ENCODE data around the gene KRTAP17-1. TPM values are rescaled to one million over a fixed set of nuclear protein-coding genes. Genes with fewer than 3 reads are reported as not detected.

The KRTAP17-1 gene
- total RNA-seq, 2 experiments from 2014 or later = not detected

GRCh38 chr17:41339571-41340172, 24.2 kb upstream of the KRTAP17-1 start:
- POLR2A ChIA-PET = no interaction called here
- CTCF ChIA-PET = interaction anchor here (1.9 to 2.1 kb wide), 2 partner anchors 17 to 210 kb away, joined by 5 to 13 read pairs; no protein-coding TSS in a partner anchor
- Mint-ChIP-seq H3K4me3 (no peak overlapping the region), H3K4me1 (ENCODE audit: low read depth) (peaks cover 61% of the 10 kb centered on the region), H3K27ac (no peak overlapping the region), H3K36me3 (ENCODE audit: low read depth) (peaks cover 2% of the 10 kb centered on the region), H3K9me3 (peaks cover 8% of the 10 kb centered on the region), H3K27me3 (no peaks in the 10 kb centered on the region)
- intact Hi-C loops (cut with micrococcal nuclease) = loop anchor here (5.0 kb wide), 1 partner anchor 432 kb away; no protein-coding TSS in a partner anchor
- no peak for ATAC-seq
- no peak for DNase-seq
- TF ChIP-seq, protein P1, sequence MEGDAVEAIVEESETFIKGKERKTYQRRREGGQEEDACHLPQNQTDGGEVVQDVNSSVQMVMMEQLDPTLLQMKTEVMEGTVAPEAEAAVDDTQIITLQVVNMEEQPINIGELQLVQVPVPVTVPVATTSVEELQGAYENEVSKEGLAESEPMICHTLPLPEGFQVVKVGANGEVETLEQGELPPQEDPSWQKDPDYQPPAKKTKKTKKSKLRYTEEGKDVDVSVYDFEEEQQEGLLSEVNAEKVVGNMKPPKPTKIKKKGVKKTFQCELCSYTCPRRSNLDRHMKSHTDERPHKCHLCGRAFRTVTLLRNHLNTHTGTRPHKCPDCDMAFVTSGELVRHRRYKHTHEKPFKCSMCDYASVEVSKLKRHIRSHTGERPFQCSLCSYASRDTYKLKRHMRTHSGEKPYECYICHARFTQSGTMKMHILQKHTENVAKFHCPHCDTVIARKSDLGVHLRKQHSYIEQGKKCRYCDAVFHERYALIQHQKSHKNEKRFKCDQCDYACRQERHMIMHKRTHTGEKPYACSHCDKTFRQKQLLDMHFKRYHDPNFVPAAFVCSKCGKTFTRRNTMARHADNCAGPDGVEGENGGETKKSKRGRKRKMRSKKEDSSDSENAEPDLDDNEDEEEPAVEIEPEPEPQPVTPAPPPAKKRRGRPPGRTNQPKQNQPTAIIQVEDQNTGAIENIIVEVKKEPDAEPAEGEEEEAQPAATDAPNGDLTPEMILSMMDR (IDR thresholded peaks at IDR 0.05) = no peak

- Mint-ChIP-seq H3K36me3 (ENCODE audit: low read depth) (peaks cover 2% of the 10 kb centered on the region), H3K9me3 (peaks cover 8% of the 10 kb centered on the region), H3K27me3 (no peaks in the 10 kb centered on the region), H3K4me3 (no peak overlapping the region), H3K4me1 (ENCODE audit: low read depth) (peaks cover 67% of the 10 kb centered on the region), H3K27ac (peak overlapping the region; percentile 53)
- TF ChIP-seq, protein P1 (IDR thresholded peaks at IDR 0.05) = no peak
- ATAC-seq (peak; percentile 65), DNase-seq (peak; percentile 52)
- CTCF ChIA-PET = interaction anchor here (0.8 to 2.1 kb wide), 3 partner anchors 16 to 211 kb away, joined by 4 to 13 read pairs (median 5); no protein-coding TSS in a partner anchor
- POLR2A ChIA-PET = interaction anchor here (0.7 kb wide), 1 partner anchor 64 kb away, joined by 3 read pairs; no protein-coding TSS in a partner anchor
- intact Hi-C loops (cut with micrococcal nuclease) = loop anchor here (5.0 kb wide), 1 partner anchor 432 kb away; no protein-coding TSS in a partner anchor
Measured at GRCh38 chr17:41338961-41339485, 23.5 kb upstream of the KRTAP17-1 start.

GRCh38 chr17:41335747-41336146, 20.2 kb upstream of the KRTAP17-1 start:
- intact Hi-C loops (cut with micrococcal nuclease) = loop anchor here (5.0 kb wide), 1 partner anchor 428 kb away; no protein-coding TSS in a partner anchor
- Mint-ChIP-seq H3K9me3 (no peaks in the 10 kb centered on the region), H3K27ac (no peak overlapping the region), H3K4me3 (no peak overlapping the region), H3K27me3 (no peaks in the 10 kb centered on the region), H3K4me1 (ENCODE audit: low read depth) (peaks cover 53% of the 10 kb centered on the region), H3K36me3 (ENCODE audit: low read depth) (no peaks in the 10 kb centered on the region)
- POLR2A ChIA-PET = no interaction called here
- CTCF ChIA-PET = interaction anchor here (1.1 kb wide), 1 partner anchor 14 kb away, joined by 4 read pairs; no protein-coding TSS in a partner anchor
- no peak for DNase-seq
- no peak for ATAC-seq
- TF ChIP-seq, protein P1 (IDR thresholded peaks at IDR 0.05) = no peak

DNA sequence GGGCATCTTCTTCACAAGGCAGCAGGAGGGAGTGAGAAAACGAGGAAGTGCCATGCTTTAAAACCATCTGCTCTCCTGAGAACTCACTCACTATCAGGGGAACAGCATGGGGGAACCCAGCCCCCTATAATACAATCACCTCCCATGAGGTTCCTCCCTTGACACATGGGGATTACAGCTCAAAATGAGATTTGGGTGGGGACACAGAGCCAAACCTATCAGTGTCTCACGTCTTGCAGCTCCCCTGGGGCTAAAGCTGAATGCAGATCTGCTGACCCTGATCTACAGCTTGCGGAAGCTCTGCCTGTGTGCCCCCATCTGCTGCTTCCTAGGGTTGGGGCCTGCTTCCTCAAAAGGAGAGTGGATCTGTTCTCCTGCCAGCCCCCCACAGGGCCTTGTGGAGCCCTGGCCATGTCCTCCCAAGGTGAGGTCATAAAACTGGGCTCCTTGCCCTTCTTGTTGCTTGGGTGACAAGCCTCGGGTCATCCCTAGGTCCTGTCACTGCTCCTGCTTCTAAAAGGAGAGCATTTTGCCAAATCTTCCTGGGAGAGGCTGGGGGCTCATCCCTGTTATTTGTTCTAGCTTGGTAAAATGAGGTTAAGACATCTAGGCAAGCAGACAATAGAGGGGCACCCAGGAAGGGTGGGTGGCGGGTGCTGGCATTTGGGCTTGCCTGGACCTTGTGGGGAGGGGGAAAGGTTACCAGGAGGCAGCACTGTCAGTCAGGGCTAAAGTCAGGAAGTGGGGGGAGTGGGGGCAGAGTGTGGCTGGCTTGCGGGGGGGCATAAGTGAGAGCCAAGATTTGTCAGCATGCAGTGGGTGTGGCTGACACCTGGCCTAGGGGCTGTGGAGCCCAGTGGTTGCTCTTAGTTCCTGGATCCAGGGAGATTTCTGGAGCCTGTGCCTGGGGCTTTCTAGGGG, 19.1 kb upstream of the KRTAP17-1 start:
- TF ChIP-seq, protein P1 (IDR thresholded peaks at IDR 0.05) = no peak
- Mint-ChIP-seq H3K9me3 (no peaks in the 10 kb centered on the region), H3K4me3 (no peak overlapping the region), H3K36me3 (ENCODE audit: low read depth) (no peaks in the 10 kb centered on the region), H3K27me3 (no peaks in the 10 kb centered on the region), H3K27ac (peak overlapping the region; percentile 52), H3K4me1 (ENCODE audit: low read depth) (peaks cover 42% of the 10 kb centered on the region)
- intact Hi-C loops (cut with micrococcal nuclease) = loop anchor here (5.0 kb wide), 1 partner anchor 427 kb away; no protein-coding TSS in a partner anchor
- CTCF ChIA-PET = interaction anchor here (2.7 kb wide), 1 partner anchor 13 kb away, joined by 10 read pairs; no protein-coding TSS in a partner anchor
- peak; percentile 43 for DNase-seq
- POLR2A ChIA-PET = interaction anchor here (0.6 to 1.2 kb wide), 2 partner anchors 15 kb away, joined by 3 read pairs; no protein-coding TSS in a partner anchor
- ATAC-seq = no peak

Data from activated CD8-positive, alpha-beta T cell treated with anti-CD3 and anti-CD28 coated beads for 36 hours (primary cell).